ENCODE data around the gene TINCR. TPM values are rescaled to one million over a fixed set of nuclear protein-coding genes. Genes with fewer than 3 reads are reported as not detected.

Gene TINCR
- polyA plus RNA-seq, 6 donors from 2014 or later, result 0.08 to 0.32 (median 0.12) TPM; not detected in 3

DNA sequence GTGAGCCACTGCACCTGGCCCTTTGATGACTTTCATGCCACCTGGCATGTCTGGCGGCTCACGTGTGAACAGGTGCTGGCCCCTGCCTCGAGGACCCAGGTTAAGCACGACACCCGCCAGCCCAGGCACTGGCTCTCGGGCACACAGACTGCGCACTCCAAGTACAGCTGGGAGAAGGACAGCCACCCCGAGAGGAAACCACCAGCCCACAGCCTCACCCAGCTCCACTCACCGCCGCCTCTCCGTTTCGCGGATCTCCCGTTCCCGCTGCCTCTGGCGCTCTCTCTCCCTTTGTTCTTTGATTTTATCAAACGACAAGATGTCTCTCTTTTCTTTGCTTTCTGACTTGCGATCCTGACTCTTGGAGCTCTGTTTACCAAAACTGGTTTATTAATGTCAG, 27.4 kb upstream of the TINCR start:
- Mint-ChIP-seq H3K4me3 (no peak overlapping the region), H3K27me3 (no peaks in the 10 kb centered on the region), H3K27ac (peak overlapping the region in 1 of 6 donors; percentile 37), H3K4me1 (peaks cover 0 to 10% (median 3%) of the 10 kb centered on the region in 3 donors), H3K36me3 (peaks cover 15 to 30% of the 10 kb centered on the region in 2 donors), H3K9me3 (no peaks in the 10 kb centered on the region)
- no peak for ATAC-seq (ENCODE audit: low read depth in 2 of 2)
- DNase-seq, result no peak

DNA sequence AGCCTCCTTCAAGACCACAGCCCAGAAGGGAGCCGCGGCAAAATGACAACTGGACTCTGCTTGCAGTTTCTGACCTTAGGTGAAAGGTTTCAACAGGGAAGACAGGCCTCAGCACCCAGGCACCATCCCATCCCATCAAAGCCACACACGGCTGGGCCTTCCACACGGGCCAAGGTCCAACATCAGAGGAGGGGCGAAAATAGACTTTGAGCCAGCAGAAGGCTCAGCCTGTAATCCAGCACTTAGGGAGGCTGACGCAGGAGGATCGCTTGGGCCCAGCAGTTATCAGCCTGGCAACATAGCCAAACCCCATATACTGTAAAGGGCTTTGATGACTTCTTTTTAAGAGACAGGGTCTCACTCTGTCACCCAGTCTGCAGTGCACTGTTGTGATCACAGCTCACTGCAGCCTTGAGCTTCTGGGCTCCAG, 26.8 kb upstream of the TINCR start:
- peaks cover 15 to 25% of the 10 kb centered on the region in 2 donors for H3K36me3 Mint-ChIP-seq
- DNase-seq, result no peak
- H3K4me3 Mint-ChIP-seq, result no peak overlapping the region
- ATAC-seq (ENCODE audit: low read depth in 2 of 2), result no peak
- no peaks in the 10 kb centered on the region for H3K27me3 Mint-ChIP-seq
- no peaks in the 10 kb centered on the region for H3K9me3 Mint-ChIP-seq
- peaks cover 0 to 8% (median 0%) of the 10 kb centered on the region in 3 donors for H3K4me1 Mint-ChIP-seq
- H3K27ac Mint-ChIP-seq, result no peak overlapping the region

DNA sequence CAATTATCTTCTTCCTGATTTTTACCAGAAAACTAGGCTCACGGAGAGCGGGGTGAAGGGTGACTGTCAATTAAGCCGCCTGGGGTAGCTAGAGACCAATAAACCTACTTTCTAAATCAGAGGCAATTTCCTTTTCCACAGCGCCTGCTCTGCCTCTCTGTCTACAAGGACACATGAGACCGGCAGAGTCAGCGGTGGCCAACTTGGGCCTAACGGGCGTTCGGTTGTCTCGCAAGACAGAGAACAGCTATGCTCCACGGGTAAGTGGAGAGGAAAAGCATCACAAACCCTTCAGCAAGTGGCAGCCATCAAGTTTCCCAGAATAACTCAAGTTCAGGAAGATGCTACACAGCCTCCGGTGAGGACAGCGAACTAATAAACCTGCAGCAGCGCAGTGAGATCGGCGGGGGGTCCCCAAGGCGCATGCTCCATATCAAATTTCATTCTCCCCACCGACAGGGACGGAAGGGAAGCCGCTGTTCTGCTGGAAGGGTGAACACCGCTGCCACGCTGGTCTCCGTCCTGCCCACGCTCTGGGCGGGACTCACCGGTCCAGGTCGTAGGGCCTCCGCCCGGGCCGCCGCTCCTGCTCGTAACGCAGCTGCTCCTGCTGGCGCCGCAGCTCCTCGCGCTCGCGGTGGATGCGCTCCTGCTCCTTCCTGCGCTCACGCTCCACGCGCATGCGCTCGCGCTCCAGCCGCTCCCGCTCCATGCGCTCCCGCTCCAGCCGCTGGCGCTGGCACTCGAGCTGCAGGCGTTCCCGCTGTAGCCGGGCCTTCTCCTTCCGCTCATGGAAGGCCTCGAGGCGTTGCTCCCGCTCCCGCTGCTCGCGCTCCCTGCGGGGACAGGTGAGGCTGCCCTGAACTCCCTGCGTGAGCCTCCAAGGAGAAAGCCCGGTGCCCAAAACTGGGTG, 25.8 kb upstream of the TINCR start:
- DNase-seq, result no peak
- peak overlapping the region in 1 of 8 donors; percentile 18 for H3K4me3 Mint-ChIP-seq
- no peaks in the 10 kb centered on the region for H3K9me3 Mint-ChIP-seq
- no peaks in the 10 kb centered on the region for H3K27me3 Mint-ChIP-seq
- H3K27ac Mint-ChIP-seq, result no peak overlapping the region
- H3K4me1 Mint-ChIP-seq, result peaks cover 0 to 7% (median 0%) of the 10 kb centered on the region in 3 donors
- no peak for ATAC-seq (ENCODE audit: low read depth in 2 of 2)
- H3K36me3 Mint-ChIP-seq, result peaks cover 15 to 25% of the 10 kb centered on the region in 2 donors

DNA sequence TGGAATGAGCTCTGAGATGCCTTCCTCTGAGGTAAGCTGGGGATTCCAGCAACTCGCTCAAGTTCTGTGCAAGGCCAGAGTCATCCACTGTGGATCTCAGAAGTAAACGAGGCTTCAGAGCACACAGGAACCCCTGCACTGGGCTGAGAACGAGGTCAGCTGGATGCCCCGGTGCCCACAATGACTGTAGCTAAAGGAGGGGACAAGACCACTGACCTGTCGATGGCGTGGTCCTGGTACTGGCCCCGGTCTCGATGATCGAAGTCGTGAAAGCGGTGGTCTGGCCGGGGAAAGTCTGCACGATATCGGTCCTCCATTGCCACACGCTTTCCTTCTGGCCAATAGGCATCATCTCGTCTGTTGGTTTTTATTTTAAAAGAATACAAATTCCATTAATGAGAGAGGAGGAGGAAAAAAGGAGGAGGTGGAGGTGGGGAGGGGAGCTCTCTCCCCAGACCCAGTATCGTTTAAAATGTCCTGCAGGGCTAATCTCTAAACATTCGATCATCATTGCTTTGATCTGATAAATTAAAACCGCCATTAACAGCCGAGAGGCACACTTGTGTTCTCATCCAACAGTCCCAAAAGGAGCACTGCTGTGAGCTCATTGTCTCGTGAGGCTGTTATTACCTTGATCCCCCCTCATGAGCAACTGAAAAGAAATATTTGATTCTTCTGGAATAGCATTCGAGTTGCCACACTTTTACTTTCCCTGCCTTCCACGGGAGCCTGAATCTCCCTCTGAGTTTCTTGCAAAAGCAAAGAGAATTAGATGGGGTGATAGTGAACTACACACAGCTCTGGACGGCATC, 25.0 kb upstream of the TINCR start:
- Mint-ChIP-seq H3K27ac (peak overlapping the region in 1 of 6 donors; percentile 66), H3K4me1 (peaks cover 0 to 7% (median 3%) of the 10 kb centered on the region in 3 donors), H3K36me3 (peaks cover 15 to 23% of the 10 kb centered on the region in 2 donors), H3K4me3 (peak overlapping the region in 1 of 8 donors; percentile 18), H3K27me3 (no peaks in the 10 kb centered on the region), H3K9me3 (no peaks in the 10 kb centered on the region)
- DNase-seq, result no peak
- no peak for ATAC-seq (ENCODE audit: low read depth in 2 of 2)

DNA sequence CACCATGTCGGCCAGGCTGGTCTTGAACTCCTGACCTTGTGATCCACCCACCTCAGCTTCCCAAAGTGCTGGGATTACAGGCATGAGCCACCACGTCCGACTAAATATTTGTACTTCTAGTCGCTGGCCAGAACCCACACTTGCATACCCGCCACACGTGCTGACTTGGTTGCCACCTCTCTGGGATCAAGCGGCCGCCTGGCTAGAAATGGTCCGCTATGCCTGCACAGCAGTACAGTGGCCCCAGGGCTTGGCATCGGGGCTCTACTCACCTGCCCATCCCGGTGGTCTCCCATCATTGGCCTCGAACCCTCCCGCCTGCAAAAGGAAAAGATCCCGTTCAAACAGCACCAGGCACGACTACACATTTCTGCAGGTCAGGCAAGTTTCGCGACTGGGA, 23.7 kb upstream of the TINCR start:
- no peak overlapping the region for H3K27ac Mint-ChIP-seq
- no peaks in the 10 kb centered on the region for H3K9me3 Mint-ChIP-seq
- H3K4me3 Mint-ChIP-seq, result no peak overlapping the region
- ATAC-seq (ENCODE audit: low read depth in 2 of 2) (no peak), DNase-seq (no peak)
- peaks cover 3 to 6% (median 4%) of the 10 kb centered on the region in 3 donors for H3K4me1 Mint-ChIP-seq
- peaks cover 15 to 17% of the 10 kb centered on the region in 2 donors for H3K36me3 Mint-ChIP-seq
- H3K27me3 Mint-ChIP-seq, result no peaks in the 10 kb centered on the region

DNA sequence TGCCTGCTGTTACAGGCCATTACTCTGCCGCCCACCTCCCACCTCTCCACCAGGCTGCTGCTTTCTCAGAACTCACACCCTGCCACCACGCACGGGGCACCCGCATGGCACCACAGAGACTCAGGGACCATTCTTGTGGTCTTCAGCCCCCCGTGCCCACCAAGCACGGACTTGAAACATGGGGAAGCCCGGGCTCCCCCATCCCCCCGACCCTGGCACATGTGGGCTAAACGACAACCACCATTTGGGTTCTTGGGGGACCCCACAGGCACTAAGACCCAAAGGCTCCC, 23.1 kb upstream of the TINCR start:
- Mint-ChIP-seq H3K4me1 (peaks cover 4 to 7% (median 7%) of the 10 kb centered on the region in 3 donors), H3K4me3 (no peak overlapping the region), H3K9me3 (no peaks in the 10 kb centered on the region), H3K27me3 (no peaks in the 10 kb centered on the region), H3K36me3 (peaks cover 15% of the 10 kb centered on the region in 2 donors), H3K27ac (peak overlapping the region in 1 of 6 donors; percentile 66)
- no peak for DNase-seq
- no peak for ATAC-seq (ENCODE audit: low read depth in 2 of 2)

DNA sequence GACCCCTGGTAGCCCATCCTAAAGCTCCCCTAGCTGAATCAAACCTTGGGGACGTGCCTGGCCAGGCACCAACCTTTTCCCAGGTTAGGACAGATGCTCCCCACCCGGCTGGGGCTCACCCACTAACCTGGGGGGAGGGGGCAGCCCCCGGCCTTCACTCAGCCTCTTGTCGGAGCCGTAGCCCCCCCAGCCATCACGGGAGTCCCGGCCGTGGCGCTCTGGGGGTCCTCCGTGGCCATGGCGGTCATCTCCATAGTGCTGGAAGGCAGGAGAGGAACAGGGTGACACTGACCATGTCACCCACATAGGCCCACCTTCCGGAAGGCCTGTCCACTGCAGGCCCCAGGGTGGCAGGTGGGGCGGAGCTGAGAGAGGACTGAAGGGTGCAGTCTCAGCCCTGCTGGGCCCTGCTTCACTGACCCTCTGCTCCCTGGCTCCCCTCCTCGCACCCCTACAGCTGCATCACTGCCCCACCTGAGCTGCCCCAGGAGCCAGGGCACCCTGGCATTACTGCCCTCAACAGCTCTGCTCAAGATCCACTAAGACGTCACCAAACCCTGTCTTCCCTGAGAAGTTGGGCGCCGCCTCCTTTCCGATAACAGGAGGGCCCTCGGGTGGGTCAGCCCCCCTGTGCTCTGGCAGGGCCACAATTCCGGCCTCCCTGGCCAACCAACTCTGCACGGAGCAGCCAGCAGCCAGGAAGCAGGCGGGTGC, 22.6 kb upstream of the TINCR start:
- no peaks in the 10 kb centered on the region for H3K27me3 Mint-ChIP-seq
- ATAC-seq (ENCODE audit: low read depth in 2 of 2), result no peak

DNA sequence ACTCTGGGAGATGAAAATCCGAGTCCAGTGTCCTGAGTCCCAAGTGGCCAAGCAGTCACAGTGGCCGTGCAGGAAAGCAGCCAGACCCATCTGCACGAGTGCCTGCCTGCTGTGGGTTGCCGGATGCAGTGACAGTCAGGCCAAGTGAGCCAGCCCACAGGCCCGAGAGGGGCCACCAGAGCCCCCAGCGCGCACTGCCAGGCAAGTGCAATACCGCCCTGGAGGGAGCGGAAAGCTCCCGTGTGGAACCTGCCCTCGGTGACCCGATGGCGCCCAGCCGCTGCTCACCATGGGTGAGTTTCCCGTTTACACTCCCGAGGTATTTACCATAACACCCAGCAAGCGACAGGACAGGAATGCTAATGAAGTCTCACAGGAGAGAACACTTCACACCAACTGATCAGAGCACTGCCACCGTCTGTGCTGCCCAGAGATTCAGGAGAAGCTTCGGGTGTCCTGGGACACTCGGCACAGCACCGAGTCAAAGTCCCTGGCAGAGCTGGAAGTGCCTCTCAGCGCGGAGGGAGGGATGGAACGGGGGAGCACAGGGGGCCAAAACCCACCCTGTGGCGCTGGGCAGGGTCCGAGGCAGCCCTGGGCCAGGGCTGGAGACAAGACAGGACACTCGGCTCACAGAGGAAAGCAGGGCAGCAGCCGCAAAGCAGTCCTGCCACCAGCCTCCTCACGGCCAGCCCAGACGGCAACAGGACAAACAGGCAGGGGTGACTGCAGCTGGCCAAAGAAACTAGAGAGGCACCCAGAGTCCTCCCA, 21.3 kb upstream of the TINCR start:
- Mint-ChIP-seq H3K4me1 (peaks cover 7 to 13% (median 12%) of the 10 kb centered on the region in 3 donors), H3K9me3 (no peaks in the 10 kb centered on the region), H3K36me3 (peaks cover 7 to 15% of the 10 kb centered on the region in 2 donors), H3K4me3 (no peak overlapping the region), H3K27me3 (no peaks in the 10 kb centered on the region), H3K27ac (peak overlapping the region in 3 of 6 donors; percentile 41 to 87 (median 66))
- DNase-seq (no peak), ATAC-seq (ENCODE audit: low read depth in 2 of 2) (no peak)

More for the DNA sequence above, 22.6 kb upstream of the TINCR start:
- peaks cover 7 to 12% (median 12%) of the 10 kb centered on the region in 3 donors for H3K4me1 Mint-ChIP-seq
- H3K36me3 Mint-ChIP-seq, result peaks cover 11 to 15% of the 10 kb centered on the region in 2 donors
- H3K4me3 Mint-ChIP-seq, result no peak overlapping the region
- DNase-seq, result no peak
- H3K27ac Mint-ChIP-seq, result no peak overlapping the region
- H3K9me3 Mint-ChIP-seq, result no peaks in the 10 kb centered on the region

DNA sequence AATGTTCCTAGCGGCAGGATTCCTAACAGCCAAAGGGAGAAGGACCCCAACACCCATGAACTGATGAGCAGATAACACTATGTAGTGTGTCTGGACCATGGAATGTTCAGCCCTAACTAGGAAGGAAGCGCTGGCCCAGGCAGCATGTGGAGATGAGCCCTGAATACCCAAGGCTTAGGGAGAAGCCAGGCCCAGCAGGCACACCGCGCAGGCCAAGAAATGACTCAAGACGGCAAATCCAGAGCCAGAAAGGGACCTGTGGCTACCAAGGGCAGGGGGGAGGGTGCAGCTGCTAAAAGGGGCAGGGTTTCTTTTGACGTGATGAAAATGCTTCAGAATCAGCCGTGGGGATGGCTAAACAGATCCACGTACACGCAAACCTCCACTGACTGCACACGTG, 20.7 kb upstream of the TINCR start:
- Mint-ChIP-seq H3K4me3 (no peak overlapping the region), H3K27ac (peak overlapping the region in 2 of 6 donors; percentile 33 to 66), H3K36me3 (peaks cover 7 to 13% of the 10 kb centered on the region in 2 donors), H3K9me3 (no peaks in the 10 kb centered on the region), H3K4me1 (peaks cover 7 to 13% (median 12%) of the 10 kb centered on the region in 3 donors), H3K27me3 (no peaks in the 10 kb centered on the region)
- ATAC-seq (ENCODE audit: low read depth in 2 of 2), result no peak
- no peak for DNase-seq

DNA sequence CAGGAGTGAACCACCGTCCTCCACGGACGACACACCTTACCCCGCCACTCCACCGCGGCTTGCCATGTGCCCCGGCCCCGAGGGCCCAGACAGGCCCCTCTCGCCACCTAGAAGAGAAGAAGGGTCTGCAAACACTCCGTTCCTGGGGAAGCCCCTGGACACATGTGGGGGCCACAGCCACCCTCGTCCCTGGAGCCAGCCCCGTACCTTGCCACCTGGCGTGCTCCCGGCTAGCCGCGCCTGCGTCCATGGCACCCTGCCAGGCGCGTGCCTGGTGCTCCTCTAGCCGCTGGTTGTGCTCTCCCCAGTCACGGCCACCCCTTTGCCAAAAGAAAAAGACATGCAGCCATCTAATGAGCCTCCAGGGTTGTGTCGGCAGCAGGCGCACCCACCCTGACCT, 19.9 kb upstream of the TINCR start:
- Mint-ChIP-seq H3K27me3 (no peaks in the 10 kb centered on the region), H3K36me3 (peaks cover 5 to 7% of the 10 kb centered on the region in 2 donors), H3K27ac (peak overlapping the region in 2 of 6 donors; percentile 24 to 53), H3K9me3 (no peaks in the 10 kb centered on the region), H3K4me1 (peaks cover 7 to 13% (median 12%) of the 10 kb centered on the region in 3 donors), H3K4me3 (peak overlapping the region in 2 of 8 donors; percentile 15 to 30)
- ATAC-seq (ENCODE audit: low read depth in 2 of 2) (no peak), DNase-seq (no peak)

DNA sequence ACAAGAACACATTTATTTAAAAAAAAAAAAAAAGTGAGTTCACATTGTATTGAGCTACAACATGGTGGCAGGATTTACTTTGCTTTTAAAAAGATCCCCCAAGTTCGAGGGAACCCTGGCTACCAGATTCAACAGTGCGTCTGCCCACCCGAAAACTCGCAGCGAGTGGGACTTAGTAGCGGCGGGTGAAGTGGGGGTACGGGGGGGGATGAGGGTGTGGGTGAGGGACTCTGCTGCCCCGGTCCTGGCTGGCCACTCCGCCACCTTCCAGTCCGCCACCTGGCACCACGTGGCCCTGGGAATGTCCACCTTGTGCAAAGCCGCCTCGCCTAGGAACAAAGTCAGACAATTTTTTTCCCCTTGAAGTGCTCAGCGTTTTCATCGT, 19.3 kb upstream of the TINCR start:
- ATAC-seq (ENCODE audit: low read depth in 2 of 2) (no peak), DNase-seq (no peak)

DNA sequence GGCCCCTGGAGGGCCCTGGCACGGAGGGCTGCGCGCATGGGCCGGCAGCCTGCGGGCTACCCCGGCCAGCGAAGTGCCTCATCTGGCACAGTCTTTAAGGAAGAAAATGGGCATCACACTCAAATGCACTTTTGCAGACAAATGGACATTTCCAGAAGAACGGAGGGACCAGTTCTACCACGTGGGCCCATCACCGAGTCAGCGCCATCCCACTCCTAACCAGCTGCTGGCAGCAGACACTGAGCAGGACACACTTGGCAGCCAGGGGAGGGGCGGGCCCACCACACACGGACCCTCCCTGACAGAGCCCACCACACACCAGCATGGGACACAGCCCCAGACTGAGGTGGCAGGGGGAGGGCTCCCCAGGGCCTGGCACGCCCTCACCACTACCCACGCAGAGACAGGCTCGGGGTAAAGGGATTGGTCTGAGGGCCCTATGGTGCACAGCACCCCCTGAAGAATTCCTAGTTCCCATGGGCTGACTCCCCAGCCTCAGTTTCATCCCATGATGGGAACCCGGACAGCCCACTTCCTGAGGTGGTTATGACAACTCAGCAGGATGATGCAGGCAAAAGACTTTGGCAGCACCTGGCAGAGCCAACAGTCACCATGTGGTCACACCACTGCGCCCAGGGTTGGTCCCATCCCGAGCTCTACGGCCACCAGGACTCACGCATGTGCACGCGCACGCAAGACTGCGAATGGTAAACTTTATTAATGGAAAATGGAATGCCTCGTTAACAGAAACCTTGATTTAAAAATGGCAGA, 18.7 kb upstream of the TINCR start:
- no peak for DNase-seq
- Mint-ChIP-seq H3K36me3 (peaks cover 0 to 7% of the 10 kb centered on the region in 2 donors), H3K4me3 (no peak overlapping the region), H3K27me3 (no peaks in the 10 kb centered on the region), H3K27ac (peak overlapping the region in 3 of 6 donors; percentile 36 to 77 (median 57)), H3K9me3 (no peaks in the 10 kb centered on the region), H3K4me1 (peaks cover 7 to 13% (median 12%) of the 10 kb centered on the region in 3 donors)
- ATAC-seq (ENCODE audit: low read depth in 2 of 2), result peak in 1 of 2 donors; percentile 4

More for the DNA sequence above, 19.3 kb upstream of the TINCR start:
- Mint-ChIP-seq H3K27me3 (no peaks in the 10 kb centered on the region), H3K4me3 (no peak overlapping the region), H3K27ac (no peak overlapping the region), H3K9me3 (no peaks in the 10 kb centered on the region), H3K4me1 (peaks cover 7 to 13% (median 12%) of the 10 kb centered on the region in 3 donors), H3K36me3 (peaks cover 5 to 7% of the 10 kb centered on the region in 2 donors)

Data from naive B cell (primary cell).